WERI-Rb-1 (cell line): Measurements from ENCODE around the gene NFIA.
"Not testable (repeated sequence)": the region's sequence is repeated elsewhere in the genome, so short reads cannot be mapped to it uniquely, and the experiment has no call there.

Experiments
- DNase-seq: peaks from one replicate; pipeline ENCODE4 v3.0.0-alpha.2; 2020
- H3K27ac ChIP-seq: fragments of 250-450 bp; sonication (Bioruptor Pico); 2 replicates; pipeline ENCODE4 v1.5.1; 2020; ENCODE audit warnings: mild to moderate bottlenecking, moderate library complexity
- H3K27me3 ChIP-seq: fragments of 250-450 bp; sonication (Bioruptor Pico); 2 replicates; pipeline ENCODE4 v1.5.1; 2021; ENCODE audit warnings: mild to moderate bottlenecking, low read depth, moderate library complexity; ENCODE audit not compliant: insufficient read depth, severe bottlenecking
- H3K36me3 ChIP-seq: fragments of 250-450 bp; sonication (Bioruptor Pico); 2 replicates; pipeline ENCODE4 v1.5.1; 2020; ENCODE audit warnings: mild to moderate bottlenecking, moderate library complexity
- H3K4me3 ChIP-seq: 2 replicates; pipeline ENCODE4 v1.5.1; 2011; ENCODE audit warnings: low read depth, mild to moderate bottlenecking, control low read depth, low read length
- H3K9me3 ChIP-seq: fragments of 250-450 bp; sonication (Bioruptor Pico); 2 replicates; pipeline ENCODE4 v1.5.1; 2021; ENCODE audit warnings: mild to moderate bottlenecking, moderate library complexity; ENCODE audit not compliant: severe bottlenecking
- CTCF ChIP-seq: IDR thresholded peaks from 2 replicates; pipeline ENCODE4 v1.5.1; 2011; ENCODE audit warnings: low read depth, mild to moderate bottlenecking, control low read depth, inconsistent platforms, low read length

NFIA gene

GRCh38 chr1:61273167-61273705 is 190.9 kb downstream of the NFIA start:
- TF ChIP-seq CTCF, result no peak
- no peak overlapping the region for H3K27ac ChIP-seq

GRCh38 chr1:61273861-61274260 is 191.5 kb downstream of the NFIA start:
- H3K9me3 ChIP-seq, result no peaks in the 10 kb centered on the region
- no peaks in the 10 kb centered on the region for H3K27me3 ChIP-seq
- no peak for DNase-seq
- no peak overlapping the region for H3K4me3 ChIP-seq
- H3K36me3 ChIP-seq, result no peaks in the 10 kb centered on the region
- H3K27ac ChIP-seq, result no peak overlapping the region
- TF ChIP-seq CTCF, result no peak

More at GRCh38 chr1:61273167-61273705, 190.9 kb downstream of the NFIA start:
- no peaks in the 10 kb centered on the region for H3K27me3 ChIP-seq
- DNase-seq, result no peak
- H3K9me3 ChIP-seq, result no peaks in the 10 kb centered on the region
- H3K4me3 ChIP-seq, result no peak overlapping the region
- no peaks in the 10 kb centered on the region for H3K36me3 ChIP-seq

GRCh38 chr1:61274939-61275338 is 192.6 kb downstream of the NFIA start:
- Histone ChIP-seq H3K4me3 (no peak overlapping the region), H3K27ac (no peak overlapping the region), H3K27me3 (no peaks in the 10 kb centered on the region), H3K9me3 (no peaks in the 10 kb centered on the region), H3K36me3 (no peaks in the 10 kb centered on the region)
- no peak for TF ChIP-seq CTCF
- DNase-seq, result no peak

GRCh38 chr1:61276246-61276645 is 193.9 kb downstream of the NFIA start:
- H3K4me3 ChIP-seq, result no peak overlapping the region
- H3K27me3 ChIP-seq, result no peaks in the 10 kb centered on the region
- no peak overlapping the region for H3K27ac ChIP-seq
- no peaks in the 10 kb centered on the region for H3K36me3 ChIP-seq
- DNase-seq, result no peak
- TF ChIP-seq CTCF, result no peak
- H3K9me3 ChIP-seq, result no peaks in the 10 kb centered on the region

- no peak for DNase-seq
- Histone ChIP-seq H3K36me3 (no peaks in the 10 kb centered on the region), H3K27me3 (no peaks in the 10 kb centered on the region), H3K9me3 (no peaks in the 10 kb centered on the region), H3K4me3 (no peak overlapping the region), H3K27ac (no peak overlapping the region)
- TF ChIP-seq CTCF, result no peak
These were observed 194.8 kb downstream of the NFIA start for GRCh38 chr1:61277121-61277690.

- not testable (repeated sequence) for H3K27ac ChIP-seq, H3K27me3 ChIP-seq, DNase-seq, H3K4me3 ChIP-seq, H3K9me3 ChIP-seq, H3K36me3 ChIP-seq
These were observed 196.1 kb downstream of the NFIA start for GRCh38 chr1:61278503-61278902.
